SU-DHL-6 (cell line): ENCODE results near the gene ZNF768.
"Not testable (repeated sequence)": the region's sequence is repeated elsewhere in the genome, so short reads cannot be mapped to it uniquely, and the experiment has no call there.

Source experiments
- H2AFZ ChIP-seq: fragments of 200-600 bp; sonication (generic); 2 replicates; pipeline ENCODE4 v1.6.1; 2014; ENCODE audit warnings: low read depth, mild to moderate bottlenecking, moderate library complexity, mixed read lengths, antibody characterized with exemption, low read length; ENCODE audit not compliant: severe bottlenecking
- H3F3A ChIP-seq: fragments of 200-600 bp; shearing (Covaris generic); 2 replicates; pipeline ENCODE4 v1.6.0; 2016; ENCODE audit warnings: antibody characterized with exemption, mild to moderate bottlenecking; ENCODE audit not compliant: insufficient read depth
- H3K27ac ChIP-seq: fragments of 200-600 bp; sonication (generic); 2 replicates; pipeline ENCODE4 v1.5.1; 2016; ENCODE audit warnings: low read depth, mild to moderate bottlenecking, low read length, moderate library complexity, mixed read lengths
- H3K27me3 ChIP-seq: fragments of 200-600 bp; sonication (generic), shearing (Covaris generic); 2 replicates; pipeline ENCODE4 v1.6.0; 2014; ENCODE audit warnings: mild to moderate bottlenecking, low read length
- H3K36me3 ChIP-seq: fragments of 200-600 bp; sonication (generic); 2 replicates; pipeline ENCODE4 v1.6.1; 2014; ENCODE audit warnings: mild to moderate bottlenecking, low read length, mixed read lengths
- H3K4me2 ChIP-seq: fragments of 300-600, 200-600 bp; shearing (Covaris generic), sonication (generic); 2 replicates; pipeline ENCODE4 v1.6.0; 2014; ENCODE audit warnings: low read length, low read depth, mild to moderate bottlenecking; ENCODE audit not compliant: poor library complexity, severe bottlenecking
- H3K4me3 ChIP-seq: fragments of 200-600 bp; sonication (generic); 2 replicates; pipeline ENCODE4 v1.5.1; 2014; ENCODE audit warnings: antibody characterized with exemption, low read length, mild to moderate bottlenecking, mixed read lengths; ENCODE audit not compliant: insufficient read depth, poor library complexity, severe bottlenecking
- H3K79me2 ChIP-seq: fragments of 200-600 bp; sonication (generic); 2 replicates; pipeline ENCODE4 v1.6.1; 2014; ENCODE audit warnings: mild to moderate bottlenecking, low read length, moderate library complexity; ENCODE audit not compliant: insufficient read depth
- H3K9ac ChIP-seq: fragments of 200-600 bp; sonication (generic); 2 replicates; pipeline ENCODE4 v1.7.0; 2014; ENCODE audit warnings: mild to moderate bottlenecking, low read length
- H3K9me2 ChIP-seq: fragments of 200-600 bp; sonication (generic); replicated peaks from 2 replicates; pipeline ENCODE4 v1.6.1; 2014; ENCODE audit warnings: low read length; ENCODE audit not compliant: insufficient read depth
- H3K9me3 ChIP-seq: fragments of 200-600 bp; sonication (generic); 2 replicates; pipeline ENCODE4 v1.6.1; 2014; ENCODE audit warnings: low read length, mixed read lengths; ENCODE audit not compliant: insufficient read depth
- H4K20me1 ChIP-seq: fragments of 200-600 bp; sonication (generic); 2 replicates; pipeline ENCODE4 v1.6.1; 2014; ENCODE audit warnings: low read depth, mild to moderate bottlenecking, antibody characterized with exemption, low read length, moderate library complexity, mixed read lengths
- CTCF ChIP-seq: fragments of 200-600 bp; sonication (generic); IDR thresholded peaks from one replicate; pipeline ENCODE4 v1.5.1; 2017; ENCODE audit warnings: antibody characterized with exemption, mild to moderate bottlenecking, low read length, moderate library complexity; ENCODE audit not compliant: insufficient read depth, poor library complexity, severe bottlenecking
- EZH2phosphoT487 ChIP-seq: fragments of 200-600 bp; sonication (generic), shearing (Covaris generic); conservative IDR thresholded peaks from 2 replicates; pipeline ENCODE4 v1.6.1; 2018; ENCODE audit warnings: mild to moderate bottlenecking, antibody characterized with exemption, low read length, moderate library complexity, mixed read lengths

Gene ZNF768

GRCh38 chr16:30539000-30539964 is 12.9 kb upstream of the ZNF768 start:
- Histone ChIP-seq H3K4me3 (no peak overlapping the region), H3K9ac (no peak overlapping the region), H4K20me1 (no peaks in the 10 kb centered on the region), H3K27ac (no peak overlapping the region), H3K4me2 (no peak overlapping the region), H3K36me3 (no peaks in the 10 kb centered on the region), H3F3A (peaks cover 16% of the 10 kb centered on the region), H3K9me2 (no peaks in the 10 kb centered on the region), H3K9me3 (no peaks in the 10 kb centered on the region), H2AFZ (no peak overlapping the region), H3K27me3 (no peaks in the 10 kb centered on the region), H3K79me2 (peaks cover 4% of the 10 kb centered on the region; the same call in 1 of the 2 replicates)
- no peak for TF ChIP-seq EZH2phosphoT487
- TF ChIP-seq CTCF: no peak

- not testable (repeated sequence) for H4K20me1 ChIP-seq, H3K9me2 ChIP-seq, H3K27me3 ChIP-seq, H3K36me3 ChIP-seq, H3K79me2 ChIP-seq, H3K9me3 ChIP-seq
- H3F3A ChIP-seq: peaks cover 16% of the 10 kb centered on the region
- peak overlapping the region; percentile 95 for H3K4me2 ChIP-seq
- H3K9ac ChIP-seq: peak overlapping the region; percentile 79
- H2AFZ ChIP-seq: peak overlapping the region; percentile 84
- H3K4me3 ChIP-seq: peak overlapping the region; percentile 76
- peak overlapping the region; percentile 82 for H3K27ac ChIP-seq
Measured at GRCh38 chr16:30536391-30537024, 10.1 kb upstream of the ZNF768 start.

- Histone ChIP-seq H3K36me3 (no peaks in the 10 kb centered on the region), H3K9me2 (no peaks in the 10 kb centered on the region), H4K20me1 (no peaks in the 10 kb centered on the region), H3K9ac (peak overlapping the region; percentile 79), H3K4me2 (peak overlapping the region; percentile 95), H3K27ac (peak overlapping the region; percentile 82), H3K4me3 (peak overlapping the region; percentile 76), H3K79me2 (peaks cover 4% of the 10 kb centered on the region; the same call in 1 of the 2 replicates), H2AFZ (peak overlapping the region; percentile 84), H3F3A (peaks cover 16% of the 10 kb centered on the region), H3K27me3 (no peaks in the 10 kb centered on the region), H3K9me3 (no peaks in the 10 kb centered on the region)
- TF ChIP-seq EZH2phosphoT487 (no peak), CTCF (peak; percentile 22)
Measured at GRCh38 chr16:30535777-30536190, 9.4 kb upstream of the ZNF768 start.
